Mammary epithelial cell (primary cell): Measurements from ENCODE around the gene DAP.

Experiments used
- EZH2 ChIP-seq: IDR thresholded peaks from 2 replicates; pipeline ENCODE4 v1.6.1; 2012; ENCODE audit warnings: low read length, inconsistent platforms, borderline replicate concordance
- TF ChIP-seq, protein P1 (sequence below), 2 donors: IDR thresholded peaks in 1 of 2; conservative IDR thresholded peaks in 1 of 2; 2 replicates each; pipeline ENCODE4 v1.5.1; 2011 to 2012; ENCODE audit warnings: inconsistent platforms in 2 of 2, low read length in 2 of 2, mild to moderate bottlenecking in 2 of 2, control low read depth in 1 of 2, low read depth in 1 of 2; ENCODE audit not compliant: insufficient read depth in 1 of 2; ENCODE audit errors: extremely low read depth in 1 of 2

DNA sequence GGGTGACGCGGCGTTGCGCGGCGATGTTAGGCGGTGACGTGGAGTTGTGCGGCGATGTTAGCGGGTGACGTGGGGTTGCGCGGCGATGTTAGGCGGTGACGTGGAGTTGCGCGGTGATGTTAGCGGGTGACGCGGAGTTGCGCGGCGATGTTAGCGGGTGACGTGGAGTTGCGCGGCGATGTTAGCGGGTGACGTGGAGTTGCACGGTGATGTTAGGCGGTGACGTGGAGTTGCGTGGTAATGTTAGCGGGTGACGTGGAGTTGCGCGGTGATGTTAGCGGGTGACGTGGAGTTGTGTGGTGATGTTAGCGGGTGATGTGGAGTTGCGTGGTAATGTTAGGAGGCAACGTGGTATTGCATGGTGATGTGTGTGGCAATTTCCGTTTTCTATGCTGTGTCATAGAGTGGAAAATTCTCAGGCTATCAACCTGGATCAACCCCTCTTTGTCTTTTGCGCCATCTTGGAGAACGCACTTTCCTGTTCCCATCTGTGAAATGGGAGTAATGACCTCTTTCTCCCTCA is 121.1 kb downstream of the DAP start:
- TF ChIP-seq, protein P1, sequence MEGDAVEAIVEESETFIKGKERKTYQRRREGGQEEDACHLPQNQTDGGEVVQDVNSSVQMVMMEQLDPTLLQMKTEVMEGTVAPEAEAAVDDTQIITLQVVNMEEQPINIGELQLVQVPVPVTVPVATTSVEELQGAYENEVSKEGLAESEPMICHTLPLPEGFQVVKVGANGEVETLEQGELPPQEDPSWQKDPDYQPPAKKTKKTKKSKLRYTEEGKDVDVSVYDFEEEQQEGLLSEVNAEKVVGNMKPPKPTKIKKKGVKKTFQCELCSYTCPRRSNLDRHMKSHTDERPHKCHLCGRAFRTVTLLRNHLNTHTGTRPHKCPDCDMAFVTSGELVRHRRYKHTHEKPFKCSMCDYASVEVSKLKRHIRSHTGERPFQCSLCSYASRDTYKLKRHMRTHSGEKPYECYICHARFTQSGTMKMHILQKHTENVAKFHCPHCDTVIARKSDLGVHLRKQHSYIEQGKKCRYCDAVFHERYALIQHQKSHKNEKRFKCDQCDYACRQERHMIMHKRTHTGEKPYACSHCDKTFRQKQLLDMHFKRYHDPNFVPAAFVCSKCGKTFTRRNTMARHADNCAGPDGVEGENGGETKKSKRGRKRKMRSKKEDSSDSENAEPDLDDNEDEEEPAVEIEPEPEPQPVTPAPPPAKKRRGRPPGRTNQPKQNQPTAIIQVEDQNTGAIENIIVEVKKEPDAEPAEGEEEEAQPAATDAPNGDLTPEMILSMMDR (conservative IDR thresholded peaks at IDR 0.05 in 1 of 2, IDR thresholded peaks at IDR 0.05 in 1 of 2; ENCODE audit: extremely low read depth in 1 of 2, insufficient read depth in 1 of 2, low read depth in 1 of 2, low read length in 2 of 2), result no peak
- no peak for TF ChIP-seq EZH2
